NB4 (cell line): ENCODE results near the gene STXBP3.

Source experiments
- CTCF ChIP-seq: IDR thresholded peaks from one replicate; pipeline ENCODE4 v1.5.1; 2012; ENCODE audit warnings: low read depth, low read length
- MYC ChIP-seq: IDR thresholded peaks from 2 replicates; pipeline ENCODE4 v1.6.1; 2011; ENCODE audit warnings: low read depth, low read length
- POLR2A ChIP-seq: IDR thresholded peaks from 2 replicates; pipeline ENCODE4 v1.6.1; 2011; ENCODE audit warnings: mild to moderate bottlenecking; ENCODE audit not compliant: insufficient read length; ENCODE audit errors: extremely low read depth

- no peak for TF ChIP-seq CTCF
- no peak for TF ChIP-seq POLR2A
- TF ChIP-seq MYC: no peak
These were observed 97.1 kb downstream of the STXBP3 start for GRCh38 chr1:108843390-108844137.
